Activated CD4-positive, alpha-beta T cell treated with anti-CD3 and anti-CD28 coated beads, Interleukin-2, amount 50 U/mL, for 48 hours (primary cell): ENCODE data around the gene ATP8A1.
A peak's percentile ranks its signal among the peaks of the same experiment; 100 is the strongest.
"Not testable (repeated sequence)": the region's sequence is repeated elsewhere in the genome, so short reads cannot be mapped to it uniquely, and the experiment has no call there.

Experiments used
- DNase-seq, 2 experiments: peaks; one replicate each; pipeline ENCODE4 v3.0.0-alpha.2; 2020

The ATP8A1 gene

GRCh38 chr4:42656944-42657792, at the start of gene ATP8A1:
ATP8A1 (minus strand) TSS chr4:42657105; CDS start chr4:42656873, 232 bp downstream.
- peak; percentile 95 for DNase-seq

DNA sequence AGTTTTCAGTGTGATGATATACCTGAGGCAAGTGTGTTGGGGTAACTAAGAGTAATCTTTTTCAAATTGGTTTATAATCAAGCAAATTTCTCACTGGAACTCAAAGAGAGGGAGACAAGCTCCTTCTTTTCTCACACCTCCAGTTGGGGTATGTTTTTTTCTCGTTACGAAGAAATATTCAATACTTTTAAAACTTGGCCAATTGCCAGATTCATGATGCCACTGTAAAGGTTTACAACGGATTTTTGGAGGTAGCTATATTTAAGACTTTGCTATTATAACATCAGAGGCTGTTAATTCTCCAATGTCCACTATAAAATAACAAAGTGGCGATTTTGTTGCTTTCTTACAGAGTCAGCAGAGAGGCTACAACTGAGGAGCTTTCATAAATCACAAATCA, 49.2 kb upstream of the ATP8A1 start:
- DNase-seq: no peak

GRCh38 chr4:42703813-42704212, 46.9 kb upstream of the ATP8A1 start:
- no peak for DNase-seq

GRCh38 chr4:42702895-42703294, 46.0 kb upstream of the ATP8A1 start:
- DNase-seq: no peak

- DNase-seq: not testable (repeated sequence)
Measured at GRCh38 chr4:42701780-42702179, 44.9 kb upstream of the ATP8A1 start.

- no peak for DNase-seq
Measured at GRCh38 chr4:42690537-42690936, 33.6 kb upstream of the ATP8A1 start.

DNA sequence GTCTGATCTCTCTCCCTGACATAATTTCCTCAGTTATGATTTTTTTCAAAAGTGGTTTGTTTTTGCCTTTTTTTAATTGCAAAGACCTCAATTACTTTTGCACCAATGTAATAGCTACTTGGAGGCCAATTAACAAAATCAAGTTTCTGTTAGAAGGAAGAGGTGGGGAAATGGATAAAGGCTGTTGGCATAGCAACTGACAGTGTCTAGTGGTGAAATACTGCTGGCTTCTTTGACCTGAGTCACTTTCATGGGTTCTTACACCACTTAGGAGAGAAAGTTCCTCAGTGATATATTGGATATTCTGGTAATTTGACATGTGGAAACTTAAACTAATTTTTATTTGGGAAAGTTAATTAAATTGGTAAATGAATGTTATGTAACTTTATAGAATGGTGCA, 26.5 kb upstream of the ATP8A1 start:
- no peak for DNase-seq

GRCh38 chr4:42678512-42678911, 21.6 kb upstream of the ATP8A1 start:
- no peak for DNase-seq

DNA sequence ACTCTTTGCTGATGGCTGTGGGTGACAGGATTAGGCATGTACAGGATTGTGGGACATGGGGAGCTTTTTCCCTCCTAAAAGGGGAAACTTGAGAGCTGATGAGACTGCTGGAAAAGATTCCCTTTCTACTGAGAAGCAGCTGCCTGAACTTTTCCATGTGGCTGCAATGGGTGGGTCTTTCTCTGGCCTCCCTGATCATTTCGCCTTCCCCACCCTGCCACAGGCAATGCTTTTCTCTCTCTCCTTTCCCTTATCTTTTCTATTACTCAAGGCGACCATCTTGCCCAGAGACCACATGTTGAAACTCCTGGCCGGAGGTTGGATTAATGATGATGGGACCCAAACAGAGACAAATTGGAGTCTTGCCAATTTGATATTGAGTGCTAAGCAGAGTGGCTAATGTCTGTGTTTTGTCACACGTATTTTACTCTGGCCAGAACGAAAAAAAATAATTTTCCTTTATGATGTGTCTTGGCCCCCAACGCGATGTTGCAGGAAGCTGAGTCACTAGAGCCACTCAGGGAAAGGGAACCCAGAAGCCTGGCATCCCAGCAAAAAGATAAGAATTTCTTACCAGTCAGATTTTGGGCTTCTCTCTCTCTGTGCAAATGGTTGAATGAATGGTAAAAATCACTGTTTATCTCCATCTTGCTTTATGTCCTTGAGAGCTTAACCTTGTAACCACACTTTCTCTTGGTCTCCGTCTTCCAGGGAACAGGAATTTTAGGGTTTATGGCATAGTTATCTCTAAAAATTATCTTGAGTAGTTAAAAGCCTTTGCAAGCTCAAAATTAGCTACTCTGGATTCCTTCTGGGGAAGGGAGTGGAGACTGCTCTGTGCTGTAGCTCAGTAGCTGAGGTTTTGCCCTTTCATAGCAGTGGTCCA, 19.4 kb upstream of the ATP8A1 start:
- DNase-seq: no peak

DNA sequence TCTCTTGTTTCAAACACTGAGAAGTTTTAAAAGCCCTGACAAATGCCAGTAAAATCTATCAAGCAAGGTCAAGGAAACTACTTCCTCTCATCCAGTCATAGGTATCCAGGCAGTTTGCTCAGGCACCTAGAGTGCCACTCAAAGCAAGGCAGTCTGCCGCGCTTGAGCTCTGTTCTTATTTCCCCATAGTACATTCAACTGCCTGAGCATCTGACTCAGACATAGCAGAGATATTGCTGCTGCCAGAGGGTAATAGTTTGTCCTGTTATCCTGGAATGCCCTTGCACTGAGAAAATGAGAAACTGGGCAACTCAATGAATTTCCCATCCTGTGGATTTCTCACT, 16.1 kb upstream of the ATP8A1 start:
- no peak for DNase-seq

DNA sequence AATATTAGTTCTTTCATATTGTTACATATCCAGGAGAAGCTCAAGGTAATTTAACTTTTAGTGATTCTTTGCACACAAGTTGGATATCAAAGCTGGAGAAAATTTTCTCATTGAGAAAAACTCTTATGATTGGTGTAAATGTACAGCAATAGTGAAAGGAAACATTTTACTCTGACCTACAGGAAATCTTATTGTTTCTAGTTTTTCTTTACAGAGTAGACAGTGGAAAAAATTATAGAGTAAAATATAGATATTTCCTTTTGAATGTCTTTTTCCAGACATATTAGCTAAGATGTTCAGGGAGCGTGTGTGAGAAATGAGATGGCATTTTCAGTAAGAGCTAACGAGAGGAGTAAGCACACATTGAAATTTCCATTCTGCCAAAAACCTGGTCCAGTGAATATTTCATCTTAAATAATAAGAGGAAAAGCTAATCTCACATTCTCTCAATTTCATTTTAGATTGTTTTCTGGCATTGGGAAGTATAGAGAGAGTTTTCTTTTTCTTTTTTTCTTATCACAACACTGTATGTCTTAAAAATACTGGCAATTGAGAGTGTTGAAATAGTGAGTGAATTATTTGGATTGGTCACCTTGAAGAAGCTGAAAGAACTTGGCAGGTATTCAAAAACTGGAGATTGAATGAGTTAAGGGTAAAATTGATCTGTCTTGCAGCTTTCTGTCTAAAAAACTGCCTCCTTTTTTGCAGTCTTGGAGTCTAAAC, 15.6 kb upstream of the ATP8A1 start:
- DNase-seq: no peak

DNA sequence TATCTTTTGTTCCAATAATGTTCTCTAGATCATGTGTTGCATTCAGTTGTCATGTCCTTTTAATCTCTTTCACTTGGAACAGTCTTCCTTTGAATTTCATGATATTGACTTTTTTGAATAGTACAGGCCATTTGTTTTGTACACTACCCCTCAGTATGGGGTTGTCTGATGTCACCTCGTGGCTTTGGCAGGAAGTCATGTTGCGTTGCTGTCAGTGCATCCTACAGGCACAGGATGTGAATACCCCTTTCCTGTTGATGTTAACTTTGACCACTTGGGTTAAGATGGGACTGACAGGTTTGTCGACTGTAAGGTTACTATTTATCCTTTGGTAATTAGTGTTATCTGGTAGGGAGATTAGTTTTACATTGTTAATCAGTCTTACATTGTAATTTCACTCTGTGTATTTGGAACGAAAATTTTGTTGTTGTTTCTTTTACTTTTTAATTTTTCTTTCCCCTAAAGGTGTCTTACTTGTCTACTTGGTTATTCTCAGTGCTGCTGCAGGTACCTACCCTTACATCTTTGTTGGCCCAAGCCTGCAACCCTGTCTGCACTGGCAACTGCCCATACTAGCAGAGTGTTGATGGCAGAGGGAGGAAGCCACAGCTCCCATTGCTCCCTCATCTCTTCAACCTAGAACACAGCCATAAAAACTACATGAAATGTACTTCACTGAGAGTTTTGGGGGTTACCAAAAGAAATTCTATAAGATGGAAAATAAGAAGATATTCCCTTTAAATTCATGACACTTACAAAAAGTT, 14.7 kb upstream of the ATP8A1 start:
- DNase-seq: peak; percentile 22 to 45

GRCh38 chr4:42658261-42658660, 1.4 kb upstream of the ATP8A1 start:
- no peak for DNase-seq

- no peak for DNase-seq
Measured at GRCh38 chr4:42656679-42656943, 294 bp downstream of the ATP8A1 start.

GRCh38 chr4:42655921-42656678, 805 bp downstream of the ATP8A1 start:
- peak; percentile 47 to 52 for DNase-seq

GRCh38 chr4:42655269-42655637, 1.7 kb downstream of the ATP8A1 start:
- no peak for DNase-seq

GRCh38 chr4:42654631-42655268, 2.2 kb downstream of the ATP8A1 start:
- DNase-seq: peak in 1 of 2 experiments; percentile 38

GRCh38 chr4:42653626-42654560, 3.0 kb downstream of the ATP8A1 start:
- no peak for DNase-seq

GRCh38 chr4:42652529-42653231, 4.2 kb downstream of the ATP8A1 start:
- DNase-seq: not testable (repeated sequence)

GRCh38 chr4:42649870-42650269, 7.0 kb downstream of the ATP8A1 start:
- DNase-seq: no peak
